HepG2 (cell line): ENCODE results near the gene ST8SIA3. TPM values are rescaled to one million over a fixed set of nuclear protein-coding genes. Genes with fewer than 3 reads are reported as not detected.
A peak's percentile ranks its signal among the peaks of the same experiment; 100 is the strongest.
"Not testable (repeated sequence)": the region's sequence is repeated elsewhere in the genome, so short reads cannot be mapped to it uniquely, and the experiment has no call there.

Source experiments
- ATAC-seq: fragments of 200-7000 bp; cut with Tn5 transposase; 3 replicates; pipeline ENCODE4 v1.9.1; 2020; ENCODE audit warnings: mild to moderate bottlenecking, moderate library complexity
- BruUV-seq: library from RNA; stranded (reverse); fragments of 400-500 nt; replicated peaks from 2 replicates; lab custom pipeline; 2021; lab: Mats Ljungman, UMichigan
- CTCF ChIA-PET: fragments of 300-600 bp; formaldehyde crosslinking; extraction: SDS; loops from one replicate; lab custom pipeline; 2021; ENCODE audit warnings: low total read pairs, inconsistent platforms, low intra/inter-chr PET ratio; lab: Yijun Ruan, JAX
- POLR2A ChIA-PET: fragments of 350-600 bp; sonication (Branson Sonifier 250); formaldehyde crosslinking; loops from one replicate; lab custom pipeline; 2020; ENCODE audit warnings: antibody characterized with exemption, inconsistent platforms; lab: Yijun Ruan, JAX
- DNase-seq: peaks from one replicate; pipeline ENCODE4 v3.0.0-alpha.2; 2015; ENCODE audit warnings: low spot score
- FAIRE-seq: peaks from 3 replicates; lab custom pipeline; 2011; peaks lifted over from hg19 to GRCh38; lab: Jason Lieb, UNC
- H2AFZ ChIP-seq: one replicate; pipeline ENCODE4 v1.6.1; 2011; ENCODE audit warnings: low read length, inconsistent platforms
- H3K27ac ChIP-seq: fragments of 300-600 bp; 3 replicates; pipeline ENCODE4 v1.8.0; 2011; ENCODE audit warnings: mixed run types, mild to moderate bottlenecking, mixed read lengths, low read length, inconsistent platforms; ENCODE audit not compliant: insufficient read depth; ENCODE audit errors: extremely low read length
- H3K27me3 ChIP-seq, 2 experiments: fragments of 200-600 bp in 1 of 2; 2 replicates in 1 of 2; 3 replicates in 1 of 2; pipeline versions ENCODE4 v1.6.0 to v1.8.0; 2011; ENCODE audit warnings: low read length in 2 of 2, mild to moderate bottlenecking in 2 of 2, moderate library complexity in 2 of 2, inconsistent platforms in 1 of 2; ENCODE audit not compliant: insufficient read depth in 2 of 2, control insufficient read depth in 1 of 2
- H3K36me3 ChIP-seq, 2 experiments: fragments of 200-600 bp in 1 of 2; replicated peaks in 1 of 2; 2 replicates in 1 of 2; 3 replicates in 1 of 2; pipeline versions ENCODE4 v1.5.1 to v1.8.0; 2011; ENCODE audit warnings: low read length in 2 of 2, inconsistent platforms in 1 of 2; ENCODE audit not compliant: insufficient read depth in 2 of 2, control insufficient read depth in 1 of 2
- H3K4me1 ChIP-seq: 2 replicates; pipeline ENCODE4 v1.5.1; 2012; ENCODE audit warnings: low read length, inconsistent platforms; ENCODE audit not compliant: insufficient read depth
- H3K4me2 ChIP-seq: 2 replicates; pipeline ENCODE4 v1.6.0; 2011; ENCODE audit warnings: low read depth, low read length, inconsistent platforms
- H3K4me3 ChIP-seq, 3 experiments: fragments of 200-600 bp in 1 of 3; sonication (generic), shearing (Covaris generic) in 1 of 3; replicated peaks in 1 of 3; 2 replicates each; pipeline ENCODE4 v1.5.1; 2011 to 2016; ENCODE audit warnings: low read length in 3 of 3, inconsistent platforms in 2 of 3, low read depth in 2 of 3, mild to moderate bottlenecking in 2 of 3, control low read depth in 1 of 3, mixed read lengths in 1 of 3; ENCODE audit not compliant: insufficient read depth in 1 of 3
- H3K79me2 ChIP-seq: one replicate; pipeline ENCODE4 v1.6.1; 2011; ENCODE audit warnings: low read length, inconsistent platforms; ENCODE audit not compliant: insufficient read depth
- H3K9ac ChIP-seq: 2 replicates; pipeline ENCODE4 v1.6.0; 2011; ENCODE audit warnings: mild to moderate bottlenecking, low read depth, low read length, inconsistent platforms; ENCODE audit not compliant: insufficient read depth
- H3K9me3 ChIP-seq: 2 replicates; pipeline ENCODE4 v1.5.1; 2012; ENCODE audit warnings: mild to moderate bottlenecking, low read length
- H4K20me1 ChIP-seq: 2 replicates; pipeline ENCODE4 v1.6.0; 2011; ENCODE audit warnings: inconsistent platforms, mild to moderate bottlenecking, low read length, moderate library complexity; ENCODE audit not compliant: insufficient read depth
- FOSL2 ChIP-seq: sonication (generic); formaldehyde crosslinking; IDR thresholded peaks from 2 replicates; pipeline ENCODE4 v1.4.0; 2020; ENCODE audit warnings: missing genetic modification reagents
- KLF11 ChIP-seq: IDR thresholded peaks from 2 replicates; pipeline ENCODE4 v1.6.1; 2016; ENCODE audit warnings: missing compliant biosample characterization
- TRIM24 ChIP-seq: sonication (generic); formaldehyde crosslinking; IDR thresholded peaks from 2 replicates; pipeline ENCODE4 v1.8.0; 2022; ENCODE audit warnings: mild to moderate bottlenecking, missing genetic modification reagents
- ZFP1 ChIP-seq: IDR thresholded peaks from 2 replicates; pipeline ENCODE4 v1.6.1; 2016
- ZFP62 ChIP-seq: sonication (generic); formaldehyde crosslinking; IDR thresholded peaks from 2 replicates; pipeline ENCODE4 v1.4.0; 2020; ENCODE audit warnings: missing genetic modification reagents
- ZKSCAN1 ChIP-seq: fragments of 150-350 bp; IDR thresholded peaks from 2 replicates; pipeline ENCODE4 v1.6.1; 2014; ENCODE audit warnings: low read length
- ZSCAN9 ChIP-seq: IDR thresholded peaks from 2 replicates; pipeline ENCODE4 v1.6.1; 2016; ENCODE audit warnings: borderline replicate concordance
- WGBS: methylation state at CpG from one replicate; pipeline ENCODE4 v1.1.6; 2017; ENCODE audit warnings: low lambda C conversion rate; 5-methylcytosine and 5-hydroxymethylcytosine counted together
- in situ Hi-C: cut with HindIII; loops from 2 replicates; pipeline ENCODE4 v1.10.0; 2017; ENCODE audit warnings: low pct_unique_long_range_greater_than_20kb; ENCODE audit not compliant: extremely low pct_ligation_motif_present
- intact Hi-C: fragments of 100-400 bp; cut with micrococcal nuclease; formaldehyde crosslinking; loops from one replicate; pipeline ENCODE4 v1.10.0; 2022; ENCODE audit not compliant: unreplicated experiment
- polyA plus RNA-seq, 8 experiments: library from polyadenylated mRNA; depleted of rRNA in 3 of 8; stranded (reverse) in 7 of 8; unstranded in 1 of 8; fragments of >200 nt; fragmentation: Illumina TruSeq in 4 of 8; extraction: Trizol in 4 of 8; gene quantifications; 2 replicates each; pipeline versions ENCODE4 v1.2.1 to v1.2.3, GENCODE V29; 2011 to 2016; ENCODE audit warnings: low read depth in 4 of 8, missing spikeins in 1 of 8, mixed read lengths in 1 of 8; ENCODE audit not compliant: insufficient read depth in 1 of 8
- total RNA-seq, 5 experiments: library from RNA; depleted of rRNA; stranded (reverse); fragments of >200 nt; fragmentation: Illumina TruSeq; extraction: Trizol; gene quantifications; 2 replicates each; pipeline ENCODE4 v1.2.3, GENCODE V29; 2016; ENCODE audit warnings: low read depth in 1 of 5

ST8SIA3 gene
- total and polyA plus RNA-seq, 2 of the 13 experiments (the other 11 are each of a cell fraction or from before 2014, with no cell fraction given) = not detected

- H3K4me1 ChIP-seq, H3K9me3 ChIP-seq, H3K27me3 ChIP-seq, POLR2A ChIA-PET, in situ Hi-C loops, BruUV-seq, intact Hi-C loops, H3K4me3 ChIP-seq, H3K79me2 ChIP-seq, H3K4me2 ChIP-seq, CTCF ChIA-PET, FAIRE-seq, H3K36me3 ChIP-seq, DNase-seq, H2AFZ ChIP-seq, ATAC-seq, H3K9ac ChIP-seq, H4K20me1 ChIP-seq, H3K27ac ChIP-seq: not testable (repeated sequence)
- 72% methylated on average over 1 of the region's 1 CpG for WGBS
Observed at GRCh38 chr18:57394749-57395148, 42.4 kb downstream of the ST8SIA3 start.

GRCh38 chr18:57396831-57397230, 44.5 kb downstream of the ST8SIA3 start:
- H2AFZ ChIP-seq, H4K20me1 ChIP-seq, POLR2A ChIA-PET, ATAC-seq, H3K27me3 ChIP-seq, H3K9me3 ChIP-seq, in situ Hi-C loops, H3K9ac ChIP-seq, H3K4me2 ChIP-seq, H3K4me3 ChIP-seq, DNase-seq, H3K4me1 ChIP-seq, CTCF ChIA-PET, H3K27ac ChIP-seq, BruUV-seq, H3K36me3 ChIP-seq, FAIRE-seq, intact Hi-C loops, H3K79me2 ChIP-seq: not testable (repeated sequence)
- 86% methylated on average over 7 of the region's 7 CpGs for WGBS

- intact Hi-C loops (no loop called here), in situ Hi-C loops (no loop called here)
- H3K9ac ChIP-seq = no peak overlapping the region
- no peak overlapping the region for H2AFZ ChIP-seq
- no peaks in the 10 kb centered on the region for H3K36me3 ChIP-seq
- DNase-seq (no peak), FAIRE-seq (no peak)
- POLR2A ChIA-PET = no interaction called here
- H3K4me3 ChIP-seq = no peak overlapping the region
- no peak overlapping the region for H3K27ac ChIP-seq
- no peaks in the 10 kb centered on the region for H3K79me2 ChIP-seq
- H3K27me3 ChIP-seq = no peaks in the 10 kb centered on the region
- no peaks in the 10 kb centered on the region; the same call in 1 of the 2 replicates for H3K9me3 ChIP-seq
- 26% methylated on average over 2 of the region's 2 CpGs for whole genome bisulfite sequencing
- CTCF ChIA-PET = no interaction called here
- H4K20me1 ChIP-seq = no peaks in the 10 kb centered on the region
- no TSS peak for BruUV-seq
- H3K4me1 ChIP-seq = no peaks in the 10 kb centered on the region
- no peak overlapping the region for H3K4me2 ChIP-seq
- TF ChIP-seq KLF11 (no peak), ZFP62 (CRISPR knock-in tag) (no peak), ZKSCAN1 (peak; percentile 66; the same call in 1 of the 2 replicates), TRIM24 (CRISPR knock-in tag) (no peak), ZFP1 (CRISPR knock-in tag) (no peak), ZSCAN9 (no peak), FOSL2 (CRISPR knock-in tag) (0 out of 2 replicates have a peak, but pooled peaks have one; percentile 13)
- TF ChIP-seq, all 625 proteins: peak for 2
- ATAC-seq = no peak
Observed at GRCh38 chr18:57397440-57398132, 45.2 kb downstream of the ST8SIA3 start.
